Mucosa of descending colon (tissue), 3 donors: ENCODE data around the gene TEAD1. TPM values are rescaled to one million over a fixed set of nuclear protein-coding genes. Genes with fewer than 3 reads are reported as not detected.
A peak's percentile ranks its signal among the peaks of the same experiment; 100 is the strongest.

ENCODE experiments used
- ATAC-seq: fragments of 200-7000 bp; cut with Tn5 transposase; one replicate; pipeline ENCODE4 v1.9.1; 2020; ENCODE audit warnings: mild to moderate bottlenecking, moderate library complexity
- DNase-seq, 3 donors: peaks; one replicate each; pipeline ENCODE4 v3.0.0-alpha.2; 2020
- H3K36me3 ChIP-seq: fragments of 200-600 bp; one replicate; pipeline ENCODE4 v1.8.0; 2021; ENCODE audit warnings: low read depth, mild to moderate bottlenecking
- H3K4me1 ChIP-seq: fragments of 200-600 bp; one replicate; pipeline ENCODE4 v1.8.0; 2021; ENCODE audit warnings: low read depth, mild to moderate bottlenecking
- H3K4me3 ChIP-seq: fragments of 200-600 bp; one replicate; pipeline ENCODE4 v1.8.0; 2021; ENCODE audit warnings: mild to moderate bottlenecking
- H3K9me3 ChIP-seq: fragments of 200-600 bp; one replicate; pipeline ENCODE4 v1.8.0; 2021; ENCODE audit warnings: mild to moderate bottlenecking
- CTCF ChIP-seq: fragments of 200-600 bp; IDR thresholded peaks from one replicate; pipeline ENCODE4 v1.8.0; 2022; ENCODE audit warnings: antibody characterized with exemption, mild to moderate bottlenecking
- intact Hi-C, 2 donors: fragments of 100-400 bp; cut with DNase I in 1 of 2; cut with micrococcal nuclease in 1 of 2; formaldehyde crosslinking; loops; one replicate each; pipeline versions ENCODE4 v1.11.0 to v1.11.1; 2022; cut with DNase I, micrococcal nuclease
- total RNA-seq, 3 donors: library from RNA; stranded (reverse); fragmentation: NEBNext Ultra II Directional in 2 of 3; extraction: Animal tissue kit (Norgen Biotek cat#: 25700) in 2 of 3; gene quantifications; one replicate each; pipeline versions ENCODE4 v1.2.1 to v1.2.4, GENCODE V29; 2021 to 2023
- donor health status: DM: no; HTN: no; CAD: no; lungs with moderate emphysema.
- donor health status: DM: no; HTN: no; CAD: no.
- donor health status: DM: no; HTN: yes; CAD: no.

TEAD1 gene
- total RNA-seq, 3 donors from 2014 or later: 33.2 to 196 (median 41.1) TPM

GRCh38 chr11:12681466-12681865, 7.2 kb downstream of the TEAD1 start:
- no peaks in the 10 kb centered on the region for H3K36me3 ChIP-seq
- ATAC-seq (no peak), DNase-seq (no peak)
- intact Hi-C loops: loop anchor here in 1 of 2 donors (10.0 kb wide), 1 partner anchor 203 kb away; no protein-coding TSS in a partner anchor
- no peak for TF ChIP-seq CTCF
- peaks cover 43% of the 10 kb centered on the region for H3K4me1 ChIP-seq
- no peak overlapping the region for H3K4me3 ChIP-seq
- no peaks in the 10 kb centered on the region for H3K9me3 ChIP-seq

- ATAC-seq: no peak
Measured at GRCh38 chr11:12682288-12682687, 8.1 kb downstream of the TEAD1 start.

GRCh38 chr11:12682737-12683500, 8.7 kb downstream of the TEAD1 start:
- intact Hi-C loops: loop anchor here in 1 of 2 donors (10.0 kb wide), 1 partner anchor 202 kb away; no protein-coding TSS in a partner anchor
- TF ChIP-seq CTCF: no peak
- Histone ChIP-seq H3K9me3 (no peaks in the 10 kb centered on the region), H3K36me3 (no peaks in the 10 kb centered on the region), H3K4me3 (no peak overlapping the region), H3K4me1 (peaks cover 37% of the 10 kb centered on the region)
- ATAC-seq: no peak
- no peak for DNase-seq

More at GRCh38 chr11:12682288-12682687, 8.1 kb downstream of the TEAD1 start:
- Histone ChIP-seq H3K4me1 (peaks cover 37% of the 10 kb centered on the region), H3K36me3 (no peaks in the 10 kb centered on the region), H3K9me3 (no peaks in the 10 kb centered on the region), H3K4me3 (no peak overlapping the region)
- no peak for TF ChIP-seq CTCF
- no peak for DNase-seq
- intact Hi-C loops: loop anchor here in 1 of 2 donors (10.0 kb wide), 1 partner anchor 203 kb away; no protein-coding TSS in a partner anchor

GRCh38 chr11:12683874-12684273, 9.7 kb downstream of the TEAD1 start:
- H3K4me1 ChIP-seq: peaks cover 37% of the 10 kb centered on the region
- DNase-seq (no peak), ATAC-seq (no peak)
- intact Hi-C loops: loop anchor here in 1 of 2 donors (10.0 kb wide), 1 partner anchor 201 kb away; no protein-coding TSS in a partner anchor
- no peaks in the 10 kb centered on the region for H3K9me3 ChIP-seq
- H3K36me3 ChIP-seq: no peaks in the 10 kb centered on the region
- no peak for TF ChIP-seq CTCF
- H3K4me3 ChIP-seq: no peak overlapping the region

GRCh38 chr11:12684315-12684714, 10.1 kb downstream of the TEAD1 start:
- ATAC-seq: peak; percentile 7
- Histone ChIP-seq H3K9me3 (no peaks in the 10 kb centered on the region), H3K36me3 (no peaks in the 10 kb centered on the region), H3K4me1 (peaks cover 37% of the 10 kb centered on the region), H3K4me3 (no peak overlapping the region)
- no peak for DNase-seq
- no peak for TF ChIP-seq CTCF
- intact Hi-C loops: loop anchor here in 1 of 2 donors (10.0 kb wide), 1 partner anchor 200 kb away; no protein-coding TSS in a partner anchor
